Measurements from ENCODE around the gene SLC13A5.

DNA sequence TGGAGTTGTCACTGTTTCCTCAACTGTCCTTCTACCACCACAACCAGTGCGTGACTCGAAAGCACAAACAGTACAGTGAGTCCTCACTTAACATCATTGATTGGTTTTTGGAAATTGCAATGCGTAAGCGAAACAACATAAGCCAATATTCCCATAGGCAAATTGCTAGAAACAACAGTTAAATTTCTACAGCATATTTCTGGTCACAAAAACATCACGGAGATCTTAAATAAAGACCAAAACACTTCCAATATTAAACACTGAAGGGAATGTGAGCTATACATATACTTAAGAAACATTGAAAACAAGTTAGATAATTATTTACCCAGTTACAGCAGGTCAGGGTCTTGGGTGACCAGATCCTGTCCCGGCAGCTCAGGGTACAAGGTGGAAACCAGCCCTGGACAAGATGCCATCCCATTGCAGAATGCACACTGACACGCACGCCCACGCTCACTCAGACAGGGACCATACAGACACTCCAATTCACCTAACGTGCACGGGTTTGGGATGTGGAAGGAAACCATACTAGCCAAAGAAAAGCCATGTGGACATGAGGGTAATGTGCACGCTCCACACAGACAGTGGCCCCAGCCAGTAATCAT, 4.7 kb downstream of the SLC13A5 start:
- TF ChIP-seq POLR2A (IDR thresholded peaks at IDR 0.05; ENCODE audit: low read length) = no peak
- no peak for TF ChIP-seq GATA1 (IDR thresholded peaks at IDR 0.05; ENCODE audit: low read depth, low read length)

Measured in erythroblast (primary cell).